SU-DHL-6 (cell line): Measurements from ENCODE around the gene CD101.

Experiments
- EZH2phosphoT487 ChIP-seq: fragments of 200-600 bp; sonication (generic), shearing (Covaris generic); conservative IDR thresholded peaks from 2 replicates; pipeline ENCODE4 v1.6.1; 2018; ENCODE audit warnings: mild to moderate bottlenecking, antibody characterized with exemption, low read length, moderate library complexity, mixed read lengths
- TF ChIP-seq, protein P1 (sequence below): fragments of 200-600 bp; sonication (generic); IDR thresholded peaks from one replicate; pipeline ENCODE4 v1.5.1; 2017; ENCODE audit warnings: antibody characterized with exemption, mild to moderate bottlenecking, low read length, moderate library complexity; ENCODE audit not compliant: insufficient read depth, poor library complexity, severe bottlenecking

DNA sequence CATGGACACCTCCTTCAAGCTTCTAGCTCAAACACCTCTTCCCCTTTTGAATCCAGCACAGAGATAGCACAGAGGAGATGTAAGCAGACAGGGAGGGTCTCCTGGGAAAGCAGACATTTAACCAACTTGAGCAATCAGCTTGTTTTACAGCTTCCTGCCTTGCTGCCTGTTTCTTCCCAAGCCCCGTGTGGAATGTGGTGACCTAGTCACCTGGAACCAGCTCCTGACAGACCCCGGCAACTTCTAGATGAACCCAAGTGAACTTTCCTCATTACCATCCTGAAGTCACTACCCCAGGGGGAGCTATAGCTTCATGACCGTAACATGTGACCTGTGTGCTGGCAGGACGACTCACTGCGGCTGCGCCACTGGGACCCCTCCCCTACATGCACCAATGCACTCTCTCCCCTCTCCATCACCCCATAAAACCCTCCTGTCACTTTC is 34.5 kb downstream of the CD101 start:
- TF ChIP-seq, protein P1, sequence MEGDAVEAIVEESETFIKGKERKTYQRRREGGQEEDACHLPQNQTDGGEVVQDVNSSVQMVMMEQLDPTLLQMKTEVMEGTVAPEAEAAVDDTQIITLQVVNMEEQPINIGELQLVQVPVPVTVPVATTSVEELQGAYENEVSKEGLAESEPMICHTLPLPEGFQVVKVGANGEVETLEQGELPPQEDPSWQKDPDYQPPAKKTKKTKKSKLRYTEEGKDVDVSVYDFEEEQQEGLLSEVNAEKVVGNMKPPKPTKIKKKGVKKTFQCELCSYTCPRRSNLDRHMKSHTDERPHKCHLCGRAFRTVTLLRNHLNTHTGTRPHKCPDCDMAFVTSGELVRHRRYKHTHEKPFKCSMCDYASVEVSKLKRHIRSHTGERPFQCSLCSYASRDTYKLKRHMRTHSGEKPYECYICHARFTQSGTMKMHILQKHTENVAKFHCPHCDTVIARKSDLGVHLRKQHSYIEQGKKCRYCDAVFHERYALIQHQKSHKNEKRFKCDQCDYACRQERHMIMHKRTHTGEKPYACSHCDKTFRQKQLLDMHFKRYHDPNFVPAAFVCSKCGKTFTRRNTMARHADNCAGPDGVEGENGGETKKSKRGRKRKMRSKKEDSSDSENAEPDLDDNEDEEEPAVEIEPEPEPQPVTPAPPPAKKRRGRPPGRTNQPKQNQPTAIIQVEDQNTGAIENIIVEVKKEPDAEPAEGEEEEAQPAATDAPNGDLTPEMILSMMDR = no peak
- TF ChIP-seq EZH2phosphoT487 = no peak
